NCI-H510A (cell line): Measurements from ENCODE around the gene PAFAH2.

Source experiments
- DNase-seq: peaks from one replicate; lab custom pipeline; 2025; lab: John Stamatoyannopoulos, UW

Gene PAFAH2

GRCh38 chr1:25997828-25998761, at the start of gene PAFAH2:
TSS of gene PAFAH2 (minus strand) at chr1:25998063. CDS start at chr1:25990816, 7,247 bp downstream.
- peak; percentile 95 for DNase-seq

GRCh38 chr1:26047278-26047874, 49.5 kb upstream of the PAFAH2 start:
- no peak for DNase-seq

GRCh38 chr1:26046246-26047095, 48.6 kb upstream of the PAFAH2 start:
- no peak for DNase-seq

- DNase-seq: peak; percentile 49
Measured at GRCh38 chr1:26045722-26046245, 47.9 kb upstream of the PAFAH2 start, which contains the start of gene SLC30A2. TSS of gene SLC30A2 (minus strand) at chr1:26046118. CDS start at chr1:26045896, 222 bp downstream.

GRCh38 chr1:26044971-26045721, 47.3 kb upstream of the PAFAH2 start:
- DNase-seq: no peak

GRCh38 chr1:26044414-26044813, 46.6 kb upstream of the PAFAH2 start:
- DNase-seq: no peak

GRCh38 chr1:26043765-26044164, 45.9 kb upstream of the PAFAH2 start:
- no peak for DNase-seq

- no peak for DNase-seq
Measured at GRCh38 chr1:26041978-26042377, 44.1 kb upstream of the PAFAH2 start.

- no peak for DNase-seq
Measured at GRCh38 chr1:26041401-26041800, 43.5 kb upstream of the PAFAH2 start.

GRCh38 chr1:26038904-26039303, 41.0 kb upstream of the PAFAH2 start:
- DNase-seq: no peak

- no peak for DNase-seq
Measured at GRCh38 chr1:26038477-26038876, 40.6 kb upstream of the PAFAH2 start.

GRCh38 chr1:26037904-26038303, 40.0 kb upstream of the PAFAH2 start:
- DNase-seq: no peak

GRCh38 chr1:26036756-26037281, 39.0 kb upstream of the PAFAH2 start:
- no peak for DNase-seq

GRCh38 chr1:26035959-26036755, 38.3 kb upstream of the PAFAH2 start:
- no peak for DNase-seq

- DNase-seq: peak; percentile 90
Measured at GRCh38 chr1:26035203-26035958, 37.5 kb upstream of the PAFAH2 start.

- DNase-seq: no peak
Measured at GRCh38 chr1:26034504-26035202, 36.8 kb upstream of the PAFAH2 start.

- DNase-seq: no peak
Measured at GRCh38 chr1:26032656-26033357, 34.9 kb upstream of the PAFAH2 start.

GRCh38 chr1:26031611-26032220, 33.9 kb upstream of the PAFAH2 start:
- DNase-seq: no peak
